H1 (cell line): Measurements from ENCODE around the gene FARS2. TPM values are rescaled to one million over a fixed set of nuclear protein-coding genes. Genes with fewer than 3 reads are reported as not detected.

ENCODE experiments used
- KDM5A ChIP-seq: fragments of 200-600 bp; IDR thresholded peaks from 2 replicates; pipeline ENCODE4 v1.7.1; 2012; ENCODE audit warnings: mild to moderate bottlenecking, low read length, inconsistent platforms, mixed read lengths
- MAFK ChIP-seq: IDR thresholded peaks from 2 replicates; pipeline ENCODE4 v1.6.1; 2012; ENCODE audit warnings: low read depth, mild to moderate bottlenecking, improper control_type of control experiment, low read length
- NRF1 ChIP-seq: IDR thresholded peaks from 2 replicates; pipeline ENCODE4 v1.6.1; 2011; ENCODE audit warnings: mild to moderate bottlenecking, low read depth, low read length, improper control_type of control experiment
- RNF2 ChIP-seq: fragments of 200-900, 300-1000 bp; sonication (generic); IDR thresholded peaks from 2 replicates; pipeline ENCODE4 v1.7.1; 2016; ENCODE audit warnings: borderline replicate concordance, low read depth, mild to moderate bottlenecking, antibody characterized with exemption, low read length; ENCODE audit not compliant: poor library complexity, severe bottlenecking; ENCODE audit errors: missing control alignments
- TEAD4 ChIP-seq: IDR thresholded peaks from 2 replicates; pipeline ENCODE4 v1.6.1; 2012; ENCODE audit warnings: low read depth, low read length, inconsistent platforms, mixed read lengths
- USF2 ChIP-seq: IDR thresholded peaks from 2 replicates; pipeline ENCODE4 v1.6.1; 2011; ENCODE audit warnings: low read length, improper control_type of control experiment
- polyA plus RNA-seq, 7 experiments: library from polyadenylated mRNA; depleted of rRNA in 3 of 7; stranded (reverse) in 5 of 7; unstranded in 2 of 7; fragments of >200 nt in 5 of 7; fragments of 200-250 nt in 2 of 7; gene quantifications; 1 replicate in 5 of 7; 2 replicates in 1 of 7; 4 replicates in 1 of 7; pipeline versions ENCODE4 v1.2.1 to v1.2.3, GENCODE V29; 2011 to 2013; ENCODE audit warnings: missing spikeins in 2 of 7, mixed read lengths in 2 of 7
- total RNA-seq: library from RNA; stranded (reverse); fragmentation: NEBNext Ultra II Directional; extraction: Animal tissue kit (Norgen Biotek cat#: 25700); gene quantifications from 2 replicates; pipeline ENCODE4 v1.2.1, GENCODE V29; 2021

FARS2 gene
- total and polyA plus RNA-seq, 2 of the 8 experiments (the other 6 are each of a cell fraction or from before 2014, with no cell fraction given), result 11.7 to 14.4 TPM

GRCh38 chr6:5271926-5272325 is 10.6 kb downstream of the FARS2 start (continued):
- TF ChIP-seq USF2, result no peak
- TF ChIP-seq MAFK, result no peak
- no peak for TF ChIP-seq RNF2
- TF ChIP-seq KDM5A, result no peak
- no peak for TF ChIP-seq TEAD4
- TF ChIP-seq NRF1, result no peak
